HepG2 (cell line): ENCODE data around the gene ARSB. TPM values are rescaled to one million over a fixed set of nuclear protein-coding genes. Genes with fewer than 3 reads are reported as not detected.

Experiments
- ADNP ChIP-seq: sonication (generic); formaldehyde crosslinking; IDR thresholded peaks from 2 replicates; pipeline ENCODE4 v1.4.0; 2020; ENCODE audit warnings: missing genetic modification reagents
- CREB1 ChIP-seq, 2 experiments: fragments of 450-650 bp in 1 of 2; IDR thresholded peaks; 2 replicates each; pipeline ENCODE4 v1.6.1; 2016 to 2017; ENCODE audit warnings: control low read depth in 1 of 2, mild to moderate bottlenecking in 1 of 2, missing compliant biosample characterization in 1 of 2, missing genetic modification characterization in 1 of 2
- ERF ChIP-seq: IDR thresholded peaks from 2 replicates; pipeline ENCODE4 v1.6.1; 2018; ENCODE audit warnings: missing biosample characterization, missing genetic modification reagents
- ETV6 ChIP-seq: sonication (generic); formaldehyde crosslinking; conservative IDR thresholded peaks from 2 replicates; pipeline ENCODE4 v1.4.0; 2020; ENCODE audit warnings: missing genetic modification reagents
- GABPA ChIP-seq, 2 experiments: IDR thresholded peaks; 2 replicates each; pipeline ENCODE4 v1.6.1; 2011 to 2016; ENCODE audit warnings: low read depth in 2 of 2, low read length in 1 of 2, missing biosample characterization in 1 of 2, missing genetic modification characterization in 1 of 2
- KLF11 ChIP-seq: IDR thresholded peaks from 2 replicates; pipeline ENCODE4 v1.6.1; 2016; ENCODE audit warnings: missing compliant biosample characterization
- MBNL3 ChIP-seq: fragments of 250-450 bp; sonication (Bioruptor Pico); conservative IDR thresholded peaks from 2 replicates; pipeline ENCODE4 v1.8.0; 2022; ENCODE audit warnings: mild to moderate bottlenecking, inconsistent platforms
- MIER3 ChIP-seq: IDR thresholded peaks from 2 replicates; pipeline ENCODE4 v1.6.1; 2016; ENCODE audit warnings: missing compliant biosample characterization, borderline replicate concordance
- PHB2 ChIP-seq: fragments of 450-650 bp; IDR thresholded peaks from 2 replicates; pipeline ENCODE4 v1.6.1; 2018; ENCODE audit not compliant: partially characterized antibody
- POLR2AphosphoS2 ChIP-seq: IDR thresholded peaks from 2 replicates; pipeline ENCODE4 v1.6.1; 2011; ENCODE audit warnings: low read depth, low read length, improper control_type of control experiment
- RAD51 ChIP-seq: fragments of 450-650 bp; IDR thresholded peaks from 2 replicates; pipeline ENCODE4 v1.6.1; 2016; ENCODE audit warnings: borderline replicate concordance
- RBM22 ChIP-seq: fragments of 200-400 bp; formaldehyde crosslinking; optimal IDR thresholded peaks from 2 replicates; pipeline ENCODE3; 2017; ENCODE audit warnings: mild to moderate bottlenecking, low read length, moderate library complexity
- TCF7L2 ChIP-seq: IDR thresholded peaks from 2 replicates; pipeline ENCODE4 v1.6.1; 2011; ENCODE audit warnings: mild to moderate bottlenecking, low read depth, low read length, moderate library complexity
- ZEB1 ChIP-seq: IDR thresholded peaks from 2 replicates; pipeline ENCODE4 v1.6.1; 2012; ENCODE audit warnings: mild to moderate bottlenecking, low read depth, inconsistent platforms; ENCODE audit not compliant: insufficient replicate concordance
- ZIK1 ChIP-seq: sonication (generic); formaldehyde crosslinking; IDR thresholded peaks from 2 replicates; pipeline ENCODE4 v1.5.0; 2020; ENCODE audit warnings: mild to moderate bottlenecking, low read depth, missing genetic modification reagents, borderline replicate concordance
- ZNF12 ChIP-seq: sonication (generic); formaldehyde crosslinking; IDR thresholded peaks from 2 replicates; pipeline ENCODE4 v1.5.0; 2020; ENCODE audit warnings: missing genetic modification reagents
- ZNF124 ChIP-seq: sonication (generic); formaldehyde crosslinking; IDR thresholded peaks from 2 replicates; pipeline ENCODE4 v1.4.0; 2020; ENCODE audit warnings: missing genetic modification reagents
- ZNF382 ChIP-seq: sonication (generic); formaldehyde crosslinking; IDR thresholded peaks from 2 replicates; pipeline ENCODE4 v1.5.0; 2020; ENCODE audit warnings: missing genetic modification reagents, mild to moderate bottlenecking, borderline replicate concordance
- ZNF816 ChIP-seq: sonication (generic); formaldehyde crosslinking; IDR thresholded peaks from 2 replicates; pipeline ENCODE4 v1.8.0; 2022; ENCODE audit warnings: missing genetic modification reagents, mild to moderate bottlenecking, borderline replicate concordance
- polyA plus RNA-seq, 8 experiments: library from polyadenylated mRNA; depleted of rRNA in 3 of 8; stranded (reverse) in 7 of 8; unstranded in 1 of 8; fragments of >200 nt; fragmentation: Illumina TruSeq in 4 of 8; extraction: Trizol in 4 of 8; gene quantifications; 2 replicates each; pipeline versions ENCODE4 v1.2.1 to v1.2.3, GENCODE V29; 2011 to 2016; ENCODE audit warnings: low read depth in 4 of 8, missing spikeins in 1 of 8, mixed read lengths in 1 of 8; ENCODE audit not compliant: insufficient read depth in 1 of 8
- total RNA-seq, 5 experiments: library from RNA; depleted of rRNA; stranded (reverse); fragments of >200 nt; fragmentation: Illumina TruSeq; extraction: Trizol; gene quantifications; 2 replicates each; pipeline ENCODE4 v1.2.3, GENCODE V29; 2016; ENCODE audit warnings: low read depth in 1 of 5
- TF ChIP-seq, protein P1 (sequence below): sonication (generic); formaldehyde crosslinking; IDR thresholded peaks from 2 replicates; pipeline ENCODE4 v1.8.0; 2022; ENCODE audit warnings: mild to moderate bottlenecking, missing genetic modification reagents; ENCODE audit not compliant: insufficient replicate concordance
- TF ChIP-seq, protein P2 (sequence below): IDR thresholded peaks from 2 replicates; pipeline ENCODE4 v1.6.1; 2012; ENCODE audit warnings: inconsistent platforms
- TF ChIP-seq, protein P3 (sequence below): sonication (generic); formaldehyde crosslinking; IDR thresholded peaks from 2 replicates; pipeline ENCODE4 v1.4.0; 2020; ENCODE audit warnings: missing genetic modification reagents

ARSB gene
- total and polyA plus RNA-seq, 2 of the 13 experiments (the other 11 are each of a cell fraction or from before 2014, with no cell fraction given), result 52.6 to 66.4 TPM

DNA sequence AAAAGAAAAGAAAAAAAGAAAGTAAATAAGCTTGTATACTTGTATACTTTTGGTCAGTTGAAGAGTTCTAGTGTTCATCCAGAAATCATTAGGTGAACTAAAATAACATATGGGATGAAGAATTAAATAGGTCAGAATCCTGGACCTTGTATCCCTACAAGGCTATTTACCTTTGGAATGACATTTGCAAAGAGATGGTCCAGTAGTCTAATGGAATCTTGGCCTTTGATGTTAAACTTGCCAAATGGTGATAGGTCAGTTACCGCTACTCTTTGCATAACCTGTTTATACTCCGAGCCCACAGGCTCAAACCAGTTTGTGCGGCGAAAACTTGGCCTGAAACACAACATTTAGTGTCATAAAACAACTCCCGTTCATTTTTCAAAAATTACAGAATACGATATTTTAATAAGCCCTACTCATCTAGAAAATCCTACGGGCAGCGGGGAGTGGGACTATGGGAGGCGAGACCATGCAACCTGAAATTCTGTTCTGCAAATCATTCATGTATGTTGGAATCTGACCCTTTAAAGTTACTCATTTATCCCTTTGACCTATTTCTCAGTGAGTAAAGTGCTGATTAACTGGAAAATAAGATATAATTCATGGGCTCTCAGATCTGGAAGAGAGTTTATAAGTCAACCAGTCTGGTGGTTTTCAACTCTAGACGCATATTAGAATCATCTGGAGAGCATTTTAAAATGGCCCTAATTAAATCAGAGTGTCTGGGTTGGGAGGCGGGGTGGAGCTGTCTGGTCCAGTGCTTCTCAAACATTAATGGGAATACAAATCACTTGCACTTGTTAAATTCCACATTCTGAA, 45.8 kb upstream of the ARSB start (continued):
- TF ChIP-seq TCF7L2, result peak; percentile 78
- TF ChIP-seq GABPA (IDR thresholded peaks at IDR 0.05; ENCODE audit: low read depth, low read length), result no peak
- TF ChIP-seq GABPA (CRISPR knock-in tag; IDR thresholded peaks at IDR 0.05; ENCODE audit: low read depth), result 0 out of 2 replicates have a peak, but pooled peaks have one; percentile 6
- TF ChIP-seq ZNF12 (CRISPR knock-in tag), result no peak
- no peak for TF ChIP-seq ZNF382
- TF ChIP-seq KLF11 (CRISPR knock-in tag), result no peak
- TF ChIP-seq ADNP (CRISPR knock-in tag), result no peak
- no peak for TF ChIP-seq ETV6 (CRISPR knock-in tag)
- no peak for TF ChIP-seq RBM22
- no peak for TF ChIP-seq CREB1 (IDR thresholded peaks at IDR 0.05)
- TF ChIP-seq CREB1 (CRISPR knock-in tag; IDR thresholded peaks at IDR 0.05), result peak; percentile 26; the same call in 1 of the 2 replicates
- no peak for TF ChIP-seq MBNL3 (CRISPR knock-in tag)
- TF ChIP-seq PHB2, result no peak
- TF ChIP-seq POLR2AphosphoS2, result no peak
- no peak for TF ChIP-seq ZNF816 (CRISPR knock-in tag)
- TF ChIP-seq ZNF124, result no peak
- peak; percentile 21; the same call in 1 of the 2 replicates for TF ChIP-seq ERF (CRISPR knock-in tag)
- TF ChIP-seq, protein P1, sequence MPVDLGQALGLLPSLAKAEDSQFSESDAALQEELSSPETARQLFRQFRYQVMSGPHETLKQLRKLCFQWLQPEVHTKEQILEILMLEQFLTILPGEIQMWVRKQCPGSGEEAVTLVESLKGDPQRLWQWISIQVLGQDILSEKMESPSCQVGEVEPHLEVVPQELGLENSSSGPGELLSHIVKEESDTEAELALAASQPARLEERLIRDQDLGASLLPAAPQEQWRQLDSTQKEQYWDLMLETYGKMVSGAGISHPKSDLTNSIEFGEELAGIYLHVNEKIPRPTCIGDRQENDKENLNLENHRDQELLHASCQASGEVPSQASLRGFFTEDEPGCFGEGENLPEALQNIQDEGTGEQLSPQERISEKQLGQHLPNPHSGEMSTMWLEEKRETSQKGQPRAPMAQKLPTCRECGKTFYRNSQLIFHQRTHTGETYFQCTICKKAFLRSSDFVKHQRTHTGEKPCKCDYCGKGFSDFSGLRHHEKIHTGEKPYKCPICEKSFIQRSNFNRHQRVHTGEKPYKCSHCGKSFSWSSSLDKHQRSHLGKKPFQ (CRISPR knock-in tag), result no peak
- TF ChIP-seq, protein P2, sequence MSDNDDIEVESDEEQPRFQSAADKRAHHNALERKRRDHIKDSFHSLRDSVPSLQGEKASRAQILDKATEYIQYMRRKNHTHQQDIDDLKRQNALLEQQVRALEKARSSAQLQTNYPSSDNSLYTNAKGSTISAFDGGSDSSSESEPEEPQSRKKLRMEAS, result no peak
- TF ChIP-seq RAD51, result no peak
- TF ChIP-seq, protein P3, sequence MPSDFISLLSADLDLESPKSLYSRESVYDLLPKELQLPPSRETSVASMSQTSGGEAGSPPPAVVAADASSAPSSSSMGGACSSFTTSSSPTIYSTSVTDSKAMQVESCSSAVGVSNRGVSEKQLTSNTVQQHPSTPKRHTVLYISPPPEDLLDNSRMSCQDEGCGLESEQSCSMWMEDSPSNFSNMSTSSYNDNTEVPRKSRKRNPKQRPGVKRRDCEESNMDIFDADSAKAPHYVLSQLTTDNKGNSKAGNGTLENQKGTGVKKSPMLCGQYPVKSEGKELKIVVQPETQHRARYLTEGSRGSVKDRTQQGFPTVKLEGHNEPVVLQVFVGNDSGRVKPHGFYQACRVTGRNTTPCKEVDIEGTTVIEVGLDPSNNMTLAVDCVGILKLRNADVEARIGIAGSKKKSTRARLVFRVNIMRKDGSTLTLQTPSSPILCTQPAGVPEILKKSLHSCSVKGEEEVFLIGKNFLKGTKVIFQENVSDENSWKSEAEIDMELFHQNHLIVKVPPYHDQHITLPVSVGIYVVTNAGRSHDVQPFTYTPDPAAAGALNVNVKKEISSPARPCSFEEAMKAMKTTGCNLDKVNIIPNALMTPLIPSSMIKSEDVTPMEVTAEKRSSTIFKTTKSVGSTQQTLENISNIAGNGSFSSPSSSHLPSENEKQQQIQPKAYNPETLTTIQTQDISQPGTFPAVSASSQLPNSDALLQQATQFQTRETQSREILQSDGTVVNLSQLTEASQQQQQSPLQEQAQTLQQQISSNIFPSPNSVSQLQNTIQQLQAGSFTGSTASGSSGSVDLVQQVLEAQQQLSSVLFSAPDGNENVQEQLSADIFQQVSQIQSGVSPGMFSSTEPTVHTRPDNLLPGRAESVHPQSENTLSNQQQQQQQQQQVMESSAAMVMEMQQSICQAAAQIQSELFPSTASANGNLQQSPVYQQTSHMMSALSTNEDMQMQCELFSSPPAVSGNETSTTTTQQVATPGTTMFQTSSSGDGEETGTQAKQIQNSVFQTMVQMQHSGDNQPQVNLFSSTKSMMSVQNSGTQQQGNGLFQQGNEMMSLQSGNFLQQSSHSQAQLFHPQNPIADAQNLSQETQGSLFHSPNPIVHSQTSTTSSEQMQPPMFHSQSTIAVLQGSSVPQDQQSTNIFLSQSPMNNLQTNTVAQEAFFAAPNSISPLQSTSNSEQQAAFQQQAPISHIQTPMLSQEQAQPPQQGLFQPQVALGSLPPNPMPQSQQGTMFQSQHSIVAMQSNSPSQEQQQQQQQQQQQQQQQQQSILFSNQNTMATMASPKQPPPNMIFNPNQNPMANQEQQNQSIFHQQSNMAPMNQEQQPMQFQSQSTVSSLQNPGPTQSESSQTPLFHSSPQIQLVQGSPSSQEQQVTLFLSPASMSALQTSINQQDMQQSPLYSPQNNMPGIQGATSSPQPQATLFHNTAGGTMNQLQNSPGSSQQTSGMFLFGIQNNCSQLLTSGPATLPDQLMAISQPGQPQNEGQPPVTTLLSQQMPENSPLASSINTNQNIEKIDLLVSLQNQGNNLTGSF (CRISPR knock-in tag), result no peak
- no peak for TF ChIP-seq ZEB1
- TF ChIP-seq ZIK1 (CRISPR knock-in tag), result no peak
- TF ChIP-seq MIER3 (CRISPR knock-in tag), result peak; percentile 40; the same call in 1 of the 2 replicates
